Measurements from ENCODE around the gene VAV3.
"Not testable (repeated sequence)": the region's sequence is repeated elsewhere in the genome, so short reads cannot be mapped to it uniquely, and the experiment has no call there.

Gene VAV3

DNA sequence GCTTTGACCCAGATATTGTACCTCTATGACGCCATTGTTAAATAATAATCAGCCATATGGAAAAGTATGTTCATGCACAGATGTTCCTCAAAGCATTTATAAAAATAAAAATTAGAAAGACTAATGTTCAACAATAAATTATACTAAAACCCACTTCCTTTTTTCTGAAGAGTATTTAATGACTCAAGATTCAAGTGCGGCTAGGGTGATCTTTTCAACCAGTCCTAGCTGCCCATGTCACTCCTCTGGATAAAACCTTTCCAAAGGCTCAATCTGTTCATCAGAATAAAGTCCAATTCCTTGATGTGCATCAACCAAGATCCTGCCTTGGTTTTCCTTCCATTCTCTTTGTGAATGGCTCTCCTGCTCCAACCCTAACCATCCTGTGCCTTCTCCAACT, 292.0 kb downstream of the VAV3 start:
- no peak for DNase-seq

DNA sequence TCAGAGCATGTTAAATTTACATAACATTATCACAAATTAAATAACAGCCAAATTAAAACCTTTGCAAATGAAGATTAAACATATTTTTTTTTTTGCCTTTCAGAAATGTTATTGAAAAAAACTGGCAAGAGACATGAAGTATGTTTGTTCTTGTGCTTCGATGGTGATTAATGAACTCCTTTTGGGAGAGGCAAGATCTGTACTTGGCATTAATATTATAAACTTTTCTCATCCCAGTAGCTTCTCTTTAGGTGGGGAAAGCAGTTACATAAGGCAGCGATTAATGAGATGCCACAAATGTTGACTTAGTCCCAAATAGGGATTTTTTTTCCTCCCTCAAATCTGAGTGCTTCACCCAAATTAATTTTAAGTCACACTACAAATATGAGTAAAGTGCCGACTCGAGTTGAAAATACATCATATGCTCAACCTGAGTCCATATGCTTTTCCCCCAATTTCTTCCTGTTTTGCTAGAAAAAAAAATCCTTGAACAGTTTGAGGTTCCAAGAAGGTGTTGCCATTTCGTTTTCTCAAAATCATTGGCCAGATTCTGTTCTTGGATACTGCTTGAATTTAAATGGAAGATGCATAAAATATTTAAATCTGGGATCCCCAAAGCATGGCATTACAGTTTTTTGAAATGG, 294.5 kb downstream of the VAV3 start:
- DNase-seq = no peak

- peak; percentile 33 for DNase-seq
These were observed 295.0 kb downstream of the VAV3 start for GRCh38 chr1:107669996-107670395.

DNA sequence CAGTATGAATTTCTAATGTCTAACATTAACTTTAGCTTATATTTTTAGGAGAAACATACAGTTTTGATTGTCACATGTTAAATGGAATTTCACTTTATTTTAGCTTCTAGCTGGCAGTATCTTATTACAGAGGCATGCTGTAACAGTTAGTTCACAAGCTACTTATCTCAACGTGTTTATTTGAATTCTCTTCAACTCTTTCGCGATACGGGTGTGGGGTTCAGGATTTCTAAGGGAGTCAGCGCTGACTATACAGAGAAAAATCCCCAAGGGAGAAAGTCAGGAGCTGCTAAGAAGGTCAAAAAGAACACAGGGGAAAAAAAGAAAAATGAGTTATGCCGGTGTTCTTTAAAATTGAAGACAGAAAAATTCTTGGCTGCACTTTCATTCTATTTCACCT, 296.2 kb downstream of the VAV3 start:
- DNase-seq = peak; percentile 33

DNA sequence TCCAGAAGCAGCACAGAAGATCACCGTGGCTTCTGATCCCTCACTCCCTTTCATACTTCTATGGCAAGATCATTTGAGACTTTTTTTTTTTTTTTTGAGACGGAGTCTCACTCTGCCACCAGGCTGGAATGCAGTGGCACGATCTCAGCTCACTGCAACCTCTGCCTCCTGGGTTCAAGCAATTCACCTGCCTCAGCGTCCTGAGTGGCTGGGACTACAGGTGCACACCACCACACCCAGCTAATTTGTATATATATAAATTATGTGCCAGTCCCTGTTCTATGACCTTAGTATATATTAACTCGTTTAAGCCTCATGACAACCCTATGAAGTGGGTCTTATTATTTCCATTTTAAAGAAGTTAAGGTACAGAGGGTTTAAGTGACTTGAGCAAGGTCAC, 298.5 kb downstream of the VAV3 start:
- no peak for DNase-seq

GRCh38 chr1:107664982-107665925, 299.7 kb downstream of the VAV3 start:
- DNase-seq = peak; percentile 21

GRCh38 chr1:107662971-107663370, 302.0 kb downstream of the VAV3 start:
- DNase-seq = peak; percentile 72

DNA sequence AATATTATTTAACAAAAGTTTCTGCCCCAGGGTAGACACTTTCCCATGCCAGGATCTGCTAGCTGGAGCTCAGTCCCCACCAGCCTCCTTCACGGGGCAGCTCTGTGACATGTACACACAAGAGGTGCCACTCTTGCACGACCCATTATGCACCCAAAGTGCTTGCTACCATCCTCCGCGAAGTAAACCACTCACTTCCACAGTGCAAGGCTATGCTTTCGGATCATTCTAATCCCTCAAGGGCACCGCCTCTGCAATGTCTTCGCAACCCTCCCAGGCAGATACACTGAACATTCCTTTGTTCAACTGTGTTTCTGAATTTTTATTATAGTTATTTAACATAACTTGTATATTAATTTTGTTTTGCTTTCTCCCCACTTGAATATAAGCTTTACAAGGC, 303.8 kb downstream of the VAV3 start:
- DNase-seq = no peak

GRCh38 chr1:107659961-107660360, 305.0 kb downstream of the VAV3 start:
- DNase-seq = no peak

- no peak for DNase-seq
These were observed 307.6 kb downstream of the VAV3 start for GRCh38 chr1:107657356-107657755.

- DNase-seq = no peak
These were observed 311.2 kb downstream of the VAV3 start for GRCh38 chr1:107653765-107654164.

DNA sequence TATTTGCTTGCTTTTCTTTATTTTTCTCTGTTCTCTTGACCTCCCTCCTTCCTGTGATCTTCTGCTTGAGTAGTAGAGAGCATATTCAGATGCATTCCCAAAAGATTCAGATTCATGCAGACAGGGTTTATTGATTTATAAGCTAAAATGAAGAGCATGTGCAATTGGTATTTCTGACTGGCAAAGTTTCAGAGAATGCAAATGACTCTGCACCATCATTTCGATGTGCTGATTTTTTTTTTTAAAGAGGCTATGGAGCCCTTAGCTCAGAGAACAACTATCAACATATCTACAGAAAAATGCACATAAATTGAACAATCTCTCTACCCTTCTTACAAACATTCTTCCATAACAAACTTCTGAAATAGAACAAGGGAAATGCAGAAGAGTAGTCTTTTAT, 312.0 kb downstream of the VAV3 start:
- peak; percentile 71 for DNase-seq

- DNase-seq = not testable (repeated sequence)
These were observed 314.2 kb downstream of the VAV3 start for GRCh38 chr1:107650825-107651224.

DNA sequence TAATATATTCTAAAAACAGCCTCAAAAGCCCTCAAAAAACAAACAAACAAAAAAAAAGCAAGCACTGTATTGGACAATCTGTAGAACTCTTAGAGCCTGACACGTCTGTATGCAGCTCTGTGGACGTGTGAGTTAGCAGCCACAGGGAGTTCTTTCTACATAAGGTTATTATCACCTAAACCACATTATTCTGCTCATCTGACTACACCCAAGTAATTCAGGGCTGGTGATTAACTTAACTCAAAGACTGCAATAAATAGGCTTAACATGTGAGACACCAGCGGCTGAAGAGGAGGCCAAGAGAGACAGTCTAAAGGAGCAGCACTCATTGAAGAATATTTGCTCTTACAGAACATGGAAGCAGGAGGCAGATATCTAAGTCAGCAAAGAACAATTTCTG, 316.0 kb downstream of the VAV3 start:
- peak; percentile 55 for DNase-seq

DNA sequence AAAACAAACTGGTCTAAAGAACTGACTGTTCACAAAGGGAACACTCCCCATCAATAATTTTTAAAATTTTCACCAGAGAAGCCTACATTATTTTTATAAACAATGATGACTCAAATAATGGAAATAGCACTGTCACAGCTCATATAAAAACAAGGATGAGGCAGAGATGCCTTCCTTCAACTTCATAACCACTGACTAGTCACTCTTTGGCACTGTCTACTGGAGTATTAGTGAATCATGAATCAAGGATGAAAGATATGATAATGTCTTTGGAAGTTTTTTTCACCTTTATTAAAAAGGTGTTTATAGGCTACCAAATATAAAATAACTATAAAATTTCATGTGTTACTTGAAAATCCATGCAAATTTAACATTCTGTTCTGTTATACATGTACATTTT, 316.9 kb downstream of the VAV3 start:
- peak; percentile 93 for DNase-seq

GRCh38 chr1:107647012-107647411, 318.0 kb downstream of the VAV3 start:
- no peak for DNase-seq

DNA sequence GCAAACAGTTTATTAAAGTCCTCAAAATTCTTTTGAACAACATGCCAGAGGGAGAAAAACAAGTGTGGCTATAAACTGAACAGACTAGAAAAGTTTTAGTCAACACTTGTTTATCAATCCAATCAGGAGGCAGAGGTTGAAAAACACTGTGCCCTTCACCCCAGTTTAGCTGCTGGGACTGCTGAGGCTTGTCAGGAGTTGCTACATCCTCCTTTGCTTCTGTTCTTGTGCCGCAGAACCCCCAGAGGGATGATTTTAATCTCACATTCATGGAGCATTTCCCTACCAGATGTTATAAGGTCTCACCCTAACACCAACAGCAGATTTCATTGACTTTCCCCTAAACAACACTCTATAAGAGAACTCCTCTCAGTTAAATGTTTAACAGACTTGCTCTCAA, 321.2 kb downstream of the VAV3 start:
- no peak for DNase-seq

DNA sequence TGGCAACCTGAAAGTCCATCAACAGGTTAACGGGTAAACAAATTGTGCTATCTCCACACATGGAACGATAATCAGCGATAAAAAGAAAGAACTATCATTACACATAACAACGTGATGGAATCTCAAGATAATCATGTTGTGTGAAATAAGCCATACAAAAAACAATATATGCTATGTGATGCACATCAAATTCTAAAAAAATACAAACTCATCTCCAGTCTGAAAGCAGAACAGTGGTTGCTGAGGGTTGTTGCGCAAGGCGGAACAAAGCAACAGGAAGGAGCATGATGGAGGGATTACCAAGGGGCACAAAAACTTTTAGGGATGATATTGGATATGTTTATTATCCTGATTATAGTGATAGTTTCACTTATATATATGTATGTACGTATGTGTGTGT, 324.8 kb downstream of the VAV3 start:
- DNase-seq = no peak

DNA sequence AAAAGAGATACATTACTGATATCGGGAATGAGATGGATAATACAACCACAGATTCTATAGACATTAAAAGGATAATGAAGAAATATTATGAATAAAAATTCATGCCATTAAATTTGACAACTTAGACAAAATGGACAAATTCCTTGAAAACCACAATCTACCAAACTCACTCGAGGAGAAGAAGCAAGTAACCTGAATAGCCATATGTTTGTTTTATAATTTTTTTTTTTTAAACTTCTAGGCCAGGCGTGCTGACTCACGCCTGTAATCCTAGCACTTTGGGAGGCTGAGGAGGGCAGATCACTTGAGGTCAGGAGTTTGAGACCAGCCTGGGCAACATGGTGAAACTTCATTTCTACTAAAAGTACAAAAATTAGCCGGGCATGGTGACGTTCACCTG, 327.9 kb downstream of the VAV3 start:
- DNase-seq = peak; percentile 45

GRCh38 chr1:107633596-107633995, 331.4 kb downstream of the VAV3 start:
- no peak for DNase-seq

DNA sequence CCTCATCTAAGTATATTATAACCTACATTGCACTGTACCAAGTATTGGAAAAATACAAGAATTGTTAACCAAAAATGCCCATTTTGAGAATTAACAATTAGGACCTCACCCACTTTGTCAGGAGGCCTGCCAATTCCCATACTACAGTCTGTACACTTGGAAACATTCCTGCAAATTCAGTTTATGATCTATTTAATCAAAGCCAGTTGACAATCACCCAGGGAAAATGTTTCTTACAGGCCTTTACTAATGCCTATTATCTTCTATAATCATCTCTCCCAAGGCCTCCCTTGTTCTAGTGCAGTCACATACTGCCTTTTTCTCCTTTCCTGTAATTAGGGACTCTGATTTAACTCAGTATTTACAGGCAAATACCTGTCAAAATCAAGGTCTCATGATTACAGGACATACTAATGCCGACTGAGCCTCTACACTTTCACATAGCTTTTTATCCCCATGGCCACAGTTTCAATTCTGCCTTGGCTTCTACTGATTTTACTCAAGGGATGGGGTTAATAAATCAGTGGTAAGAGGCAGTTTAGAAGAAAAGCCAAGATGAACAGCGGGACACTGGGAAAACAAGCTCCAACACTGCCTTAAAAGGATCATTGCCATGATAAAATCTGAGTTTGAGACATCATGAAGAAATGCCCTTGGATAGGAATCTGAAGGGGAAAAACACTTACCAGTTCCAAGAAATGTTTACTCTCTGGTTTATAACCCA, 338.7 kb downstream of the VAV3 start:
- peak; percentile 56 for DNase-seq

DNA sequence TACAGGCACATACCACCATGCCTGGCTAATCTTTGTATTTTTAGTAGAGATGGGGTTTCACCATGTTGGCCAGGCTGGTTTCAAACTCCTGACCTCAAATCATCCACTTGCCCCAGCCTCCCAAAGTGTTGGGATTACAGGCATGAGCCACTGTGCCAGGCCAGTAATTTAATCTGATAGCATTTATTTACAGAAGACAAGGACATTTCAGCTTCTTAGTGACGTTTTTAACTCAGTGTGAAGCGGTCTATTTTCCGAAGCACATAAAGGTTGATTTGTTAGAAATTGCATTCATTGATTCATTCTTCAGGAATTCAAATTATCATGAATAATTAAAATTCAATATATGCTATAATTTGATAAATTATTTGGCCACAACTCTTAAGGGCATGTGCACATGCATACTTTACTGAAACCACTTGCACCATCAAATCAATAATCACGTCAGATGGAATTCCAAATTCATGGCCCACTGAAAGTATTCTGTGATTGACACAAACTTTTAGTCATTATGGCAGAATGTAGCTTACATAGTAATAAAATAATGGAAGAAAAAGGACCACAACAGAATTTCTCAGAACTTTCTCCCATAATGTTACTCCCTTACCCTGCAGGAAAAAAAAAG, 339.5 kb downstream of the VAV3 start:
- DNase-seq = no peak

- DNase-seq = peak; percentile 32
These were observed 341.5 kb downstream of the VAV3 start for GRCh38 chr1:107623431-107623830.
